AG20443 (cell line): ENCODE data around the gene MGA.
A peak's percentile ranks its signal among the peaks of the same experiment; 100 is the strongest.

Experiments used
- DNase-seq: peaks from one replicate; pipeline ENCODE4 v3.0.0; 2012; ENCODE audit warnings: low spot score, mixed read lengths

Gene MGA

DNA sequence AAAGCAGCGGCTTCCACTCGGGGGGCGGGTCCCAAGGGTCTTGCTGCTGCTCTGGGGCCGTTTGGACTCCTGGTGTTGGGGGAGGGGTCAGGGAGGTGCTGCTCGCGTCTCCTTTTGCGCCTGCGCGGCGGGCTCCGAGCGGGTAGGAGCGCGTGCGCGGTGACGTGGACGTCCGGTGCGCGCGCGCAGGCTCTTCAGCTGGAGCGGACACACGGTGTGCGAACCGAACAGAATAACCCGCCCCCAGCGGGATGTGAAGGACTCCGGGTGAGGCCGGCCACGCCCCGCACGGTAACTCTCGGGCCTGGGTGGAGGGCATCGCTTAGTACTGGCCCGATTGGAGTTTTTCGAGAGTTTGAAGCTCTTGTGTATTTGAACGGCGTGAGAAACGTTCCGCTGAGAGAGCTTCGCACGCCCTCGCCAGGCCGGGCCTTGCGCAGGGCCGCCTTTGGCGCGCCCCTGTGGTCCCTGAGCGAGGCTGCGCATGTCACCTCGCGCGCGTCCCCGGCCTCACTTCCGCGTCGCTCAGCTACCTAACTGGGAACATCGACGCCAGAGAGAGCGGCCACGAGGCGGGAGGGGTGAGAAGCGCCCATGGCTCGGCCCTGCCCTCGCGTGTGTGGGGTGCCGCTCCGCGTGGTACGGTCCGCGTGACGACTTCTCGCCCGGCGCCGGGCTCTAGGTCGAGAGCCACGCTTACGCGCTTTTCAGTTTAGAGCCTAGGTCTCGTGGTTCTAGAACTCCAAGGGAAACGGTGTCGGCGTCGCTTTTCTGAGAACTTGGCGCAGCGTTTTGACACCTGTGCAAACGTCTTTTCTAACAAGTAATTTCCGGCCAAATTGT is at the start of gene MGA:
Gene MGA (plus strand): TSS at position 171 of the 843 bp plus-strand sequence.
- peak; percentile 99 for DNase-seq

- DNase-seq: no peak
Observed at GRCh38 chr15:41620536-41621199, 39.5 kb upstream of the MGA start.

- peak; percentile 94 for DNase-seq
Observed at GRCh38 chr15:41621200-41622193, 38.7 kb upstream of the MGA start.

DNA sequence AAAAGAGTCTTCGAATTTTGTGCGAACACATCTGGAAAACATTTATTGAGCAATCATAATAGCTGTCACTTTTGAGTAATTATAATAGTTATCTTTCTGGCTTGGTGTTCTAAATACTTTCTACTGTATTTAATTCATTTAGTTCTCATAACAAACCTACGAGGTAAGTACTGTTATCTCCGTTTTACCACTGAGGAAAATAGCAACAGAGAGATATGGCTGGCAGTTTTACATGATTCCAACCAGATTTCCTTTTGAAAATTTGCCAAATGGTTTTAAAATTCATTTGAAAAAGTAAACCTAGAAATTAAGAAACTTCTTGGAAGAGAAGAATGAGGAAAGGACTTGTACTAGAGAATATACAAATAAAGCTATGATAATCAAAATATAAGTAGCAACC is 37.3 kb upstream of the MGA start:
- no peak for DNase-seq

DNA sequence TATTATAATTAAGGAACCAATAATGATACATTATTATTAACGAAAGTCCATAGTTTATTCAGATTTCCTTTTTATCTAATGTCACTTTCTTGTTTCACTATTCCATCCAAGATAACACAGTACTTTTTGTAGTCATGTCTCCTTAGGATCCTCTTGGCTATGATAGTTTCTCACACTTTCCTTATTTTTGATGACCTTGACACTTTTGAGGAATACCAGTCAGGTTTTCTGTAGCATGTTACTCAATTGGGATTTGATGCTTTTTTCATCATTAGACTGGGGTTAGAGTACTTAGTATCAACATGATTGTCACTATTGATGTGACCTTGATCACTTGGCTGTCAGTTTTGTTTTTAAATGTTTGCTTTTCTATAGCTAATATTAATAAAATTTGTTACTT is 33.0 kb upstream of the MGA start:
- DNase-seq: no peak

GRCh38 chr15:41629463-41629862 is 30.7 kb upstream of the MGA start:
- no peak for DNase-seq

- DNase-seq: no peak
Observed at GRCh38 chr15:41629883-41630282, 30.3 kb upstream of the MGA start.

DNA sequence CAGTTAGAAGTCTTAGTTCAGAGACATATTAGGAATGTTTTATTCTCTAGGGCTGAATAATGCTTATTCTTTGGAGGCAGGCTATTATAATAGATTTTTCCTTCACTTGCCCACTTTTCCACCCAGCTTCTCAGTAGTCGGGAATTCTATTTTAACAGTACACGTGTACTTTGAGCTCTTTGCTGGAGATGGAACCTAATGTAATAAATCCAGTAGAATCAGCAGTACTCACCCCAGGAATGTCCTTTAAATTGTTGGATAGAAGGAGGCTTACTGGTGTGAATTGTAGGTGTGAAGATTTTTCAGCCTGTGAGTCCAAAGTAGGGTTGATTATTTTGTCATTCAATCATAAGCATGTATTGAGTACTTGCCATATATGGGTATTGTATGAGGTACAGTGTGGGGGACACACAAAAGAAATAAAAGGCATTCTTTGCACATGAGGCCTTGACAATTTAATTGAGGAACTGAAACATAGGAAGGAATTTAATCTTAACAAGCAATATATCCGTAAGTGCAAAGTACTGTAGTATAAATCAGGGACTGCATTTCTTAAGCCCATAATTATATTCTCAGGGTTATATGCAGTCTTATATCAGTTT is 29.5 kb upstream of the MGA start:
- no peak for DNase-seq

GRCh38 chr15:41631880-41632470 is 28.2 kb upstream of the MGA start:
- no peak for DNase-seq

- no peak for DNase-seq
Observed at GRCh38 chr15:41633609-41634008, 26.6 kb upstream of the MGA start.

DNA sequence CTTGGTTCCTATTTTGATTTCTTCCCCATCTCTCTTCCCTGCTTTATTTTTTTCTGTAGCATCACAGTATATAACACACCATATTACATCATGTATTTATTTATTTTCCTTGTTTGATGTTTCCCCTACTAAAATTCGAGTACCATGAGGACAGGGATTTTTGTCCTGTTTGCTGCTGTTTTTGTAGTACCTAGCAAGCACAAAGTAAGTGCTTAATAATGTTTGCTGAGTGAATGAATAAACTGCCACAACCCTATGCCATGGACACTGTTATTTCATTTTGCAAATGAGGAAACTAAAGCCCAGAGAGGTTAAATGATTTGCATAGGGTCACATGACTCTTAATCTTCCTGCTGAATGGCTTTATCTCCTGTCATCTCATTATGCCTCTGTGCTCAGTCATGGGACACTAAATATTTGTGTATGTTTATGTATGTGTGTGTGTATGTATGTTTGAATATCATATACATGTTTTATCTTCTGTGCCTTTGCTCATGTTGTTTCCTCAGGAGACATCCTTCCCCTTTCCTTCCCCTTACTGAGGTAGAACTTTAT is 26.1 kb upstream of the MGA start:
- DNase-seq: no peak

DNA sequence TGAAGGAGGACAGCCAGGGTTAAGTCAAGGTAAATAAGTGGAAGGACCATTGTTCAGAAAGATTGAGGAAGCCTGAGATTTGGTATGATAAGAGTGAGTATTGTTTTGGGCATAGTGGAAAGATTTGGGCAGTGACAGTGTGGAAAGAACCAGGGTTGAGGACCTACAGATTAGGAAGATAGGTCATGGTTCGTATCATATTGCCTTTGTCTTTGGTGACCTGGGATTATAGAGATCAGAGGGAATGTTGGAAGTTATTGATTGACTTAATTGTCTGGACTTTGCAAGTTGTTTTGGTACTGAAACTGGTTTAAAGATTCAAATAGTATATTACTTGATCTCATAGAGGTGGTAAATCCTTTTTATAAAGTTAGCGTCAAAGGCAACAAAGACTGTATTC is 23.1 kb upstream of the MGA start:
- DNase-seq: no peak

GRCh38 chr15:41640985-41641384 is 19.2 kb upstream of the MGA start:
- DNase-seq: no peak

DNA sequence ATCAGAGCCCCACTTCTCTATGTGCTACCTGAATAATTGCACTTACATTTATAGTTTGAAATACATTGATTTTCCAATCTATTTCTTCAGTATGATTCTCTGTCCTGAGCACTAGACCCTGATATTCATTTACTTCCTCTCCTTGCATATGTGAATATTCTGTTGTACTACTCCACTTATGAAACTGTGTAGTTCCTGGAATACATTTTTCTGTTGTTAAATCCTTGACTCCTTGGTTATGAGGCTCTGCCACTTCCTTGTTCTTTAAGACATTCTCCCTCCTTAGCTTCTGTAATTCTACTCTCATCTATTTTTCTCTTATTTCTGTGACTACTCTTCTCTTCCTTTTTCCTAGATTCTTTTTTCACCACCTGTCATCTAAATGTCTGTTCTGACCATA is 12.9 kb upstream of the MGA start:
- DNase-seq: no peak

GRCh38 chr15:41648097-41648496 is 12.1 kb upstream of the MGA start:
- DNase-seq: no peak

DNA sequence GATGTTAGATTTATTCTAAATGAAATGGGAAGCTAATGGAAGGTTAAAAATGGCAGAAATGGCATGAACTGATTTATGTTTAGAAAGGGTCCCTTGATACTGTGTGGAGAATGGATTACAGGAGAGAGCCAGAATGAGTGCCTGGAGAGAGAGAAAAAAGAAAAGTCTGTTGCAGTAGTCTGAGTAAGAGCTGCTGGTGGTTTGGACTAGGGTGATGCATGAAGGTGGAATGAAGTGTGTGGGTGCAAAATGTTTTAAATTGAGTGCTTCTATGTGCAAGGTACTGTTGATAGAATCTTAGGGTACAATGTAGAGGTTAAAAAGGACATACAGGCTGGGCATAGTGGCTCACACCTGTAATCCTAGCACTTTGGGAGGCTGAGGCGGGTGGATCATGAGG is 11.4 kb upstream of the MGA start:
- peak; percentile 47 for DNase-seq

DNA sequence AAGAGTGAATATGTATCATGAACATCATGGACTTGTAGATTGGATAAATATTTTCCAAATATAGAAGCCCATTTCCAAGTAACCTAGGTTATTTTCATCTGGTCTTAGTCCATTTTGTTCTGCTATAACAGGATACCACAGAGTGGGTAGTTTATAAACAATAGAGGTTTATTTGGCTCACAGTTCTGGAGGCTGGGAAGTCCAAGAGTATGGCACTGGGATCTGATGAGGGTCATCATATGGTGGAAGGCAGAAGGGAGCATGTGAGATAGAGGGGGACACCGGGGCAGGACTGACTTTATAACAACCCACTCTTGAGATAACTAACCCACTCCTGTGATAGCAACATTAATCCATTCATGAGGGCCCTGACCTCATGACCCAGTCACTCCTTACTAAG is 9.4 kb upstream of the MGA start:
- no peak for DNase-seq

- DNase-seq: no peak
Observed at GRCh38 chr15:41651373-41651772, 8.8 kb upstream of the MGA start.

- DNase-seq: no peak
Observed at GRCh38 chr15:41653760-41654159, 6.4 kb upstream of the MGA start.

DNA sequence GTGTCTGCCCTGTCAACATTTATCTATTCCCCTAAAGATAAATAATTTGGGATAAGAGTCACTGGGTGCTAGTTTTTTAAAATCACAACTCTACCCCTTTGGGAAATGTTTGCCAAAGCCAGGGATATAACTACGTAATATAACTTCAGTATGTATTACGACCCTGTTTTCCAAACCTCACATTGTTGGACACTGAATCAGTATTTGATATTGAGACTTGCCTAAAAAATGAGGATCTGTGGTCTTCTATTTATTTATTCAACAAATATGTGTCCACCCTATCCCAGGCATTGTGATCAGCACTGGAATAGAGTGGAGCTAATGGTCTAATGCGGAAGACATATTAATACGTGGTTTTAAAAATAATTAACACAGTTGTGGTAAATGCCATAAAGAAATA is 4.5 kb upstream of the MGA start:
- DNase-seq: no peak

GRCh38 chr15:41656188-41656587 is 4.0 kb upstream of the MGA start:
- no peak for DNase-seq
